Endodermal cell (in vitro differentiated cells): ENCODE results near the gene SBNO2. TPM values are rescaled to one million over a fixed set of nuclear protein-coding genes. Genes with fewer than 3 reads are reported as not detected.

Source experiments
- DNase-seq: peaks from one replicate; pipeline ENCODE4 v3.0.0-alpha.2; 2017
- H3K27ac ChIP-seq: 2 replicates; pipeline ENCODE4 v1.5.1; 2013; ENCODE audit warnings: mild to moderate bottlenecking, low read depth, low read length, moderate library complexity
- H3K27me3 ChIP-seq: 2 replicates; pipeline ENCODE4 v1.6.1; 2013; ENCODE audit warnings: mild to moderate bottlenecking, low read length, moderate library complexity; ENCODE audit not compliant: insufficient read depth, control insufficient read depth, poor library complexity, severe bottlenecking
- H3K36me3 ChIP-seq: 2 replicates; pipeline ENCODE4 v1.7.0; 2013; ENCODE audit warnings: mild to moderate bottlenecking, low read length, moderate library complexity; ENCODE audit not compliant: control insufficient read depth, insufficient read depth
- H3K4me1 ChIP-seq: one replicate; pipeline ENCODE4 v1.7.0; 2013; ENCODE audit warnings: low read length; ENCODE audit not compliant: control insufficient read depth, insufficient read depth
- H3K4me3 ChIP-seq: 2 replicates; pipeline ENCODE4 v1.5.1; 2013; ENCODE audit warnings: mild to moderate bottlenecking, low read length, moderate library complexity
- H3K9ac ChIP-seq: 2 replicates; pipeline ENCODE4 v1.6.1; 2013; ENCODE audit warnings: mild to moderate bottlenecking, low read length, moderate library complexity; ENCODE audit not compliant: poor library complexity, severe bottlenecking; ENCODE audit errors: extremely low read depth
- H3K9me3 ChIP-seq: 2 replicates; pipeline ENCODE4 v1.6.1; 2013; ENCODE audit warnings: mild to moderate bottlenecking, low read length, moderate library complexity; ENCODE audit not compliant: control insufficient read depth
- H3K27ac Mint-ChIP-seq: 2 replicates; pipeline ENCODE4 v1.8.0; 2020; ENCODE audit warnings: mixed read lengths
- H3K27me3 Mint-ChIP-seq: 2 replicates; pipeline ENCODE4 v1.8.0; 2021; ENCODE audit warnings: mild to moderate bottlenecking, mixed read lengths; ENCODE audit not compliant: insufficient read depth
- H3K36me3 Mint-ChIP-seq: 2 replicates; pipeline ENCODE4 v1.8.0; 2020; ENCODE audit warnings: low read depth, mixed read lengths
- H3K4me1 Mint-ChIP-seq: 2 replicates; pipeline ENCODE4 v1.8.0; 2020; ENCODE audit warnings: mixed read lengths
- H3K4me3 Mint-ChIP-seq: 2 replicates; pipeline ENCODE4 v1.8.0; 2020; ENCODE audit warnings: mild to moderate bottlenecking, moderate library complexity, mixed read lengths
- H3K9me3 Mint-ChIP-seq: 2 replicates; pipeline ENCODE4 v1.8.0; 2020; ENCODE audit warnings: mild to moderate bottlenecking, mixed read lengths
- WGBS, 2 experiments: methylation state at CpG; one replicate each; pipeline versions ENCODE4 v1.1.5 to v1.1.7; 2013; ENCODE audit warnings: missing lambda C conversion rate in 2 of 2, mixed read lengths in 1 of 2; ENCODE audit not compliant: insufficient coverage in 1 of 2, insufficient read length in 1 of 2; 5-methylcytosine and 5-hydroxymethylcytosine counted together
- total RNA-seq, 2 donors: library from RNA; stranded (reverse); fragmentation: NEBNext Ultra II Directional in 1 of 2; extraction: Animal tissue kit (Norgen Biotek cat#: 25700) in 1 of 2; gene quantifications; 2 replicates in 1 of 2; 3 replicates in 1 of 2; pipeline ENCODE4 v1.2.1, GENCODE V29; 2021
- TF ChIP-seq, protein P1 (sequence below): fragments of 200-600 bp; sonication (generic); conservative IDR thresholded peaks from 2 replicates; pipeline ENCODE4 v1.5.0; 2021; ENCODE audit warnings: antibody characterized with exemption, mild to moderate bottlenecking

Gene SBNO2
- total RNA-seq, 2 donors from 2014 or later = 43.3 to 50.4 TPM

- TF ChIP-seq, protein P1, sequence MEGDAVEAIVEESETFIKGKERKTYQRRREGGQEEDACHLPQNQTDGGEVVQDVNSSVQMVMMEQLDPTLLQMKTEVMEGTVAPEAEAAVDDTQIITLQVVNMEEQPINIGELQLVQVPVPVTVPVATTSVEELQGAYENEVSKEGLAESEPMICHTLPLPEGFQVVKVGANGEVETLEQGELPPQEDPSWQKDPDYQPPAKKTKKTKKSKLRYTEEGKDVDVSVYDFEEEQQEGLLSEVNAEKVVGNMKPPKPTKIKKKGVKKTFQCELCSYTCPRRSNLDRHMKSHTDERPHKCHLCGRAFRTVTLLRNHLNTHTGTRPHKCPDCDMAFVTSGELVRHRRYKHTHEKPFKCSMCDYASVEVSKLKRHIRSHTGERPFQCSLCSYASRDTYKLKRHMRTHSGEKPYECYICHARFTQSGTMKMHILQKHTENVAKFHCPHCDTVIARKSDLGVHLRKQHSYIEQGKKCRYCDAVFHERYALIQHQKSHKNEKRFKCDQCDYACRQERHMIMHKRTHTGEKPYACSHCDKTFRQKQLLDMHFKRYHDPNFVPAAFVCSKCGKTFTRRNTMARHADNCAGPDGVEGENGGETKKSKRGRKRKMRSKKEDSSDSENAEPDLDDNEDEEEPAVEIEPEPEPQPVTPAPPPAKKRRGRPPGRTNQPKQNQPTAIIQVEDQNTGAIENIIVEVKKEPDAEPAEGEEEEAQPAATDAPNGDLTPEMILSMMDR = no peak
- H3K9me3 Mint-ChIP-seq = no peaks in the 10 kb centered on the region
- DNase-seq = no peak
- H3K9me3 ChIP-seq = no peaks in the 10 kb centered on the region
- H3K4me1 ChIP-seq = no peaks in the 10 kb centered on the region
- H3K4me3 Mint-ChIP-seq = no peak overlapping the region
- peaks cover 27% of the 10 kb centered on the region for H3K27me3 ChIP-seq
- H3K27ac Mint-ChIP-seq = no peak overlapping the region
- H3K4me3 ChIP-seq = no peak overlapping the region
- no peaks in the 10 kb centered on the region for H3K36me3 ChIP-seq
- no peaks in the 10 kb centered on the region for H3K4me1 Mint-ChIP-seq
- no peak overlapping the region for H3K27ac ChIP-seq
- 94 to 99% methylated on average over 9 to 44 of the region's 54 CpGs for WGBS, 2 experiments
- peaks cover 9% of the 10 kb centered on the region for H3K36me3 Mint-ChIP-seq
- peaks cover 29% of the 10 kb centered on the region for H3K27me3 Mint-ChIP-seq
- H3K9ac ChIP-seq = no peak overlapping the region
Measured at GRCh38 chr19:1074544-1075283, 99.4 kb downstream of the SBNO2 start.

DNA sequence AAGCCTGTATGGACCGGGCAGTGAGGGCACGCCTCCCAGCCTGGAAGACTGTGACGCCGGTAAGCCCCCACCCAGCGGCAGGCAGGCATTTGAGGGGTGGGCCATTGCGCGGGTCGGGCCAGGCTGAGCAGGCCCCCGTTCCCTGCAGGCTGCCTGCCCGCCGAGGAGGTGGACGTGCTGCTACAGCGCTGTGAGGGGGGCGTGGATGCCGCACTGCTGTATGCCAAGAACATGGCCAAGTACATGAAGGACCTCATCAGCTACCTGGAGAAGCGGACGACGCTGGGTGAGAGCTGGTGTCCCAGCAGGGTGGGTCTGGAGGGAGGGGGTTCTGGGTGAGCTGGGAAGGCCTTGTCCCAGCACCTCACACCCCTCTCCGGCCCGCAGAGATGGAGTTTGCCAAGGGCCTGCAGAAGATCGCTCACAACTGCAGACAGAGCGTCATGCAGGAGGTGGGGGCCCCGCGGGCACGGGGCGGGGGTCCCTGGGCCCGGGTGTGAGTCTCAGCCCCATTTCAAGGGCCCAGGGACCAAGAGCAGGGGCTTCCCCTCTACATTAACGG lies 100.0 kb downstream of the SBNO2 start:
- Histone ChIP-seq H3K4me1 (no peaks in the 10 kb centered on the region), H3K27me3 (peaks cover 34% of the 10 kb centered on the region), H3K9me3 (no peaks in the 10 kb centered on the region), H3K36me3 (no peaks in the 10 kb centered on the region), H3K4me3 (no peak overlapping the region), H3K9ac (no peak overlapping the region), H3K27ac (no peak overlapping the region)
- H3K36me3 Mint-ChIP-seq = peaks cover 9% of the 10 kb centered on the region
- H3K27ac Mint-ChIP-seq = no peak overlapping the region
- no peak overlapping the region for H3K4me3 Mint-ChIP-seq
- no peaks in the 10 kb centered on the region for H3K9me3 Mint-ChIP-seq
- no peak for DNase-seq
- no peaks in the 10 kb centered on the region for H3K4me1 Mint-ChIP-seq
- peaks cover 34% of the 10 kb centered on the region for H3K27me3 Mint-ChIP-seq
- TF ChIP-seq, protein P1 = no peak
- WGBS, 2 experiments = 93 to 95% methylated on average over 17 to 28 of the region's 28 CpGs

GRCh38 chr19:1073063-1073955 lies 100.8 kb downstream of the SBNO2 start:
- H3K4me1 ChIP-seq = no peaks in the 10 kb centered on the region
- 93 to 94% methylated on average over 18 to 30 of the region's 30 CpGs for WGBS, 2 experiments
- no peak overlapping the region for H3K4me3 ChIP-seq
- H3K9ac ChIP-seq = no peak overlapping the region
- Mint-ChIP-seq H3K4me3 (no peak overlapping the region), H3K27ac (no peak overlapping the region), H3K4me1 (no peaks in the 10 kb centered on the region), H3K27me3 (peaks cover 40% of the 10 kb centered on the region), H3K9me3 (no peaks in the 10 kb centered on the region), H3K36me3 (peaks cover 9% of the 10 kb centered on the region)
- no peak for DNase-seq
- peaks cover 41% of the 10 kb centered on the region for H3K27me3 ChIP-seq
- H3K27ac ChIP-seq = no peak overlapping the region
- TF ChIP-seq, protein P1 = no peak
- no peaks in the 10 kb centered on the region for H3K36me3 ChIP-seq
- no peaks in the 10 kb centered on the region for H3K9me3 ChIP-seq
